Kidney (tissue), 14 donors: ENCODE data around the gene NCOA7. TPM values are rescaled to one million over a fixed set of nuclear protein-coding genes. Genes with fewer than 3 reads are reported as not detected.

Experiments used
- DNase-seq, 5 donors: peaks; one replicate each; pipeline ENCODE4 v3.0.0-alpha.2; 2013 to 2020
- FAIRE-seq: peaks from 2 replicates; lab custom pipeline; 2012; peaks lifted over from hg19 to GRCh38; lab: Jason Lieb, UNC
- H3K27ac ChIP-seq, 2 donors: one replicate each; pipeline ENCODE4 v1.7.0; 2013; ENCODE audit warnings: low read depth in 2 of 2, low read length in 2 of 2, inconsistent platforms in 1 of 2
- H3K27me3 ChIP-seq: one replicate; pipeline ENCODE4 v1.7.1; 2013; ENCODE audit warnings: low read length, inconsistent platforms; ENCODE audit not compliant: control insufficient read depth, insufficient read depth
- H3K36me3 ChIP-seq, 3 donors: one replicate each; pipeline versions ENCODE4 v1.7.0 to v1.7.1; 2013; ENCODE audit warnings: low read length in 3 of 3, control low read depth in 1 of 3, inconsistent platforms in 1 of 3; ENCODE audit not compliant: insufficient read depth in 3 of 3, control insufficient read depth in 2 of 3
- H3K4me1 ChIP-seq, 3 donors: one replicate each; pipeline versions ENCODE4 v1.7.0 to v1.7.1; 2013; ENCODE audit warnings: low read length in 3 of 3, inconsistent platforms in 1 of 3, low read depth in 1 of 3; ENCODE audit not compliant: control insufficient read depth in 2 of 3, insufficient read depth in 2 of 3
- H3K4me3 ChIP-seq, 3 donors: one replicate each; pipeline versions ENCODE4 v1.7.0 to v1.8.1; 2013; ENCODE audit warnings: low read length in 3 of 3, control low read depth in 1 of 3, inconsistent platforms in 1 of 3
- H3K9ac ChIP-seq, 3 donors: one replicate each; pipeline versions ENCODE4 v1.7.0 to v1.7.1; 2013; ENCODE audit warnings: low read length in 3 of 3, control low read depth in 1 of 3, inconsistent platforms in 1 of 3
- H3K9me3 ChIP-seq, 3 donors: one replicate each; pipeline versions ENCODE4 v1.7.0 to v1.7.1; 2013; ENCODE audit warnings: low read length in 3 of 3, control low read depth in 1 of 3, inconsistent platforms in 1 of 3; ENCODE audit not compliant: control insufficient read depth in 2 of 3, insufficient read depth in 1 of 3
- CTCF ChIP-seq: IDR thresholded peaks from 3 replicates; pipeline ENCODE4 v1.5.1; 2012; ENCODE audit warnings: mild to moderate bottlenecking, moderate library complexity, borderline replicate concordance; ENCODE audit not compliant: insufficient read depth; ENCODE audit errors: extremely low read depth
- intact Hi-C: fragments of 100-400 bp; cut with DNase I; formaldehyde crosslinking; loops from one replicate; pipeline ENCODE4 v1.11.1; 2022
- polyA plus RNA-seq: library from polyadenylated mRNA; stranded (reverse); fragments of 350-450 nt; fragmentation: Illumina TruSeq; extraction: RNeasy Lipid Tissue Mini Kit (QIAGEN cat#74804); gene quantifications from one replicate; pipeline ENCODE4 v1.2.3, GENCODE V29; 2014; ENCODE audit warnings: low read depth, low replicate concordance; ENCODE audit not compliant: insufficient read depth
- total RNA-seq: library from RNA; stranded (reverse); fragmentation: NEBNext Ultra II Directional; extraction: Animal tissue kit (Norgen Biotek cat#: 25700); gene quantifications from one replicate; pipeline ENCODE4 v1.2.1, GENCODE V29; 2021
- donor health status: control.
- donor health status: control.
- donor health status: control.
- donor health status: control.
- donor health status: control.
- donor health status: DM: yes; HTN: yes; CAD: no.
- donor health status: Normal renal cell carcinoma (clear cell type).

NCOA7 gene
- total and polyA plus RNA-seq, 2 donors from 2014 or later: 21.0 to 135 TPM

GRCh38 chr6:125952764-125953501, 162.2 kb downstream of the NCOA7 start:
- FAIRE-seq: no peak
- no peaks in the 10 kb centered on the region for H3K9me3 ChIP-seq
- TF ChIP-seq CTCF: peak; percentile 14
- H3K9ac ChIP-seq: no peak overlapping the region
- intact Hi-C loops: no loop called here
- peaks cover 0 to 6% (median 1%) of the 10 kb centered on the region in 3 donors for H3K4me1 ChIP-seq
- peak in 3 of 5 donors; percentile 9 to 45 (median 14) for DNase-seq
- no peak overlapping the region for H3K27ac ChIP-seq
- H3K4me3 ChIP-seq: no peak overlapping the region
- H3K27me3 ChIP-seq: no peaks in the 10 kb centered on the region
- no peaks in the 10 kb centered on the region for H3K36me3 ChIP-seq

DNA sequence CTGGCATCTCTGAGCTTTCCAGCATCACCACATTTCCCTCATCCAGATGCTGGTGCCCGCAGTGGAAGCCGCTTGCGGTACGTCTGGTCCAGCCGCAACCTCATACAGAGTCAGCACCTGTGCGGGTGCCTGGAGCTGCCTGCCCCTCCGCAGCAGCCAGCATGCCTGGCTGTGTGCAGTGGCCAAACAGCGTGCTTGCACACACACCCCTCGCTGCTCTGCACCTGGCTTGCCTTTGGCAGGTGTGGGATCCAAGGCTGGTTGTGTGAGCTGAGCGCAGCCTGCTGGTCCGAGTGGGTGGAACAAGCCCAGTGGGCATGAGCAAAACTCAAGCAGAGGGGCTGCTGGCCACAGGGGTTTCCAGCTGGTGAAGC, 162.7 kb downstream of the NCOA7 start:
- H3K9me3 ChIP-seq: no peaks in the 10 kb centered on the region
- DNase-seq (peak; percentile 34 to 75 (median 55)), FAIRE-seq (no peak)
- no peak overlapping the region for H3K9ac ChIP-seq
- intact Hi-C loops: no loop called here
- no peaks in the 10 kb centered on the region for H3K36me3 ChIP-seq
- H3K27me3 ChIP-seq: no peaks in the 10 kb centered on the region
- no peak overlapping the region for H3K27ac ChIP-seq
- no peak overlapping the region for H3K4me3 ChIP-seq
- TF ChIP-seq CTCF: no peak
- H3K4me1 ChIP-seq: peaks cover 3 to 11% (median 7%) of the 10 kb centered on the region in 3 donors

GRCh38 chr6:125954735-125955339, 164.1 kb downstream of the NCOA7 start:
- Histone ChIP-seq H3K36me3 (no peaks in the 10 kb centered on the region), H3K27ac (no peak overlapping the region), H3K9me3 (no peaks in the 10 kb centered on the region), H3K4me1 (peaks cover 4 to 16% (median 10%) of the 10 kb centered on the region in 3 donors), H3K4me3 (no peak overlapping the region), H3K27me3 (no peaks in the 10 kb centered on the region), H3K9ac (no peak overlapping the region)
- intact Hi-C loops: no loop called here
- DNase-seq (no peak), FAIRE-seq (no peak)
- TF ChIP-seq CTCF: no peak
